ENCODE results near the gene SLC11A2. TPM values are rescaled to one million over a fixed set of nuclear protein-coding genes. Genes with fewer than 3 reads are reported as not detected.

The SLC11A2 gene
- total and polyA plus RNA-seq, 9 of the 15 experiments (the other 6 are each of a cell fraction or from before 2014, with no cell fraction given) = 21.1 to 54.0 (median 32.9) TPM

DNA sequence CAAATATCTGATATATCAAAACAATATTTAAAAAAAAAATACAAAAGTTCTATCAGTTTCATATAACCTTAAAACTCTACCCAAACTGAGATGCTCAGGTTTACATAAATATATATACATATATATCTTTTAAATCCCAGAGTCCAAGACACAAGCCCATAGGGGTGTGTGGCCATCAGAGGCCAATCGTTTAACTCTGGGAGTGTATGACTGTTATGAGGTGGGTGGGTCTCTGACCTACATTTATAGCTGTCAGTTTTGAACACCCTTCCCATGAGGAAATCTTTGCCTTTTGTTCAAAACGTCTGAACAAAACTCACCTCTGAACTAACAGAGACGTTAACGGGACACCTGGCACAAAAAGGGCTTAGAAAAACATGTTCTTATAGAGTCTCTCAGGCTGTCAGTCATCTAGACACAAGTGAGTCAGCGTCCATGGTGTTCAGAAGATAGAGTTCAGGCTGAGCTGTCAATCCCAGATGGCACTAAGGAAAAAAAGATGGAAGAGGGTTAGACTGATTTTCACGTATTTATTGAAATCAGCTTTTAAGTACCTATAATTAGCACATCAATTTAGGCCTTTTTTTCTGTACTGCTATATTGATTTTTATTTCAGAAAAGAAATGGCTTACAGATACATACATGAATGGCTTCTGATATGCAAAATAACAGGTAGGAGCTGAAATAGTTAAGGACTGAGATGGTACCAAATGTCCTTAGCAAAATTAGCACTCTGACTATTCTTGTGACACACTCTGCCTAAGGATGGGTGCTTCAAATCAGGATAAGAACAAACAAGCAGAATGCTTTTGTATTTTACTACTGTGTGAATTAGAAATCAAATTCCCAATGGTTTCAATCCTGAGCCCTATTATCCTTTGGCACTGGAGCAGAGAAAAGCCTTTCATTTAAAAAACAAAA lies 44.6 kb downstream of the SLC11A2 start (continued):
- TF ChIP-seq PRDM10 (IDR thresholded peaks at IDR 0.05; ENCODE audit: partially characterized antibody) (no peak), FOSL1 (tag; conservative IDR thresholded peaks at IDR 0.05) (0 out of 2 replicates have a peak, but pooled peaks have one; percentile 31), CTCF (IDR thresholded peaks at IDR 0.05 in 2 of 3, conservative IDR thresholded peaks at IDR 0.05 in 1 of 3; ENCODE audit: insufficient read depth in 2 of 3, low read depth in 1 of 3, low read length in 3 of 3) (no peak), ZSCAN29 (IDR thresholded peaks at IDR 0.05) (no peak), HDGF (IDR thresholded peaks at IDR 0.05) (no peak), ADNP (tag; IDR thresholded peaks at IDR 0.05) (no peak), ZNF316 (IDR thresholded peaks at IDR 0.05) (no peak), HMGN3 (IDR thresholded peaks at IDR 0.05; ENCODE audit: borderline replicate concordance, extremely low read depth, insufficient read length, low read depth, low read length) (no peak), ELF1 (tag; IDR thresholded peaks at IDR 0.05) (no peak), NFYB (IDR thresholded peaks at IDR 0.05; ENCODE audit: extremely low read depth, insufficient read length) (no peak), NFRKB (IDR thresholded peaks at IDR 0.05; ENCODE audit: low read depth) (no peak), ZNF274 (IDR thresholded peaks at IDR 0.05; ENCODE audit: borderline replicate concordance, low read depth, low read length) (no peak), RBM34 (IDR thresholded peaks at IDR 0.05; ENCODE audit: borderline replicate concordance, insufficient read depth, low read length) (no peak), KLF6 (CRISPR knock-in tag; IDR thresholded peaks at IDR 0.05; ENCODE audit: borderline replicate concordance) (no peak), NFIC (IDR thresholded peaks at IDR 0.05) (no peak)
- TF ChIP-seq, protein P1, sequence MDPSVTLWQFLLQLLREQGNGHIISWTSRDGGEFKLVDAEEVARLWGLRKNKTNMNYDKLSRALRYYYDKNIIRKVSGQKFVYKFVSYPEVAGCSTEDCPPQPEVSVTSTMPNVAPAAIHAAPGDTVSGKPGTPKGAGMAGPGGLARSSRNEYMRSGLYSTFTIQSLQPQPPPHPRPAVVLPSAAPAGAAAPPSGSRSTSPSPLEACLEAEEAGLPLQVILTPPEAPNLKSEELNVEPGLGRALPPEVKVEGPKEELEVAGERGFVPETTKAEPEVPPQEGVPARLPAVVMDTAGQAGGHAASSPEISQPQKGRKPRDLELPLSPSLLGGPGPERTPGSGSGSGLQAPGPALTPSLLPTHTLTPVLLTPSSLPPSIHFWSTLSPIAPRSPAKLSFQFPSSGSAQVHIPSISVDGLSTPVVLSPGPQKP (CRISPR knock-in tag; IDR thresholded peaks at IDR 0.05) = no peak
- TF ChIP-seq, protein P2, sequence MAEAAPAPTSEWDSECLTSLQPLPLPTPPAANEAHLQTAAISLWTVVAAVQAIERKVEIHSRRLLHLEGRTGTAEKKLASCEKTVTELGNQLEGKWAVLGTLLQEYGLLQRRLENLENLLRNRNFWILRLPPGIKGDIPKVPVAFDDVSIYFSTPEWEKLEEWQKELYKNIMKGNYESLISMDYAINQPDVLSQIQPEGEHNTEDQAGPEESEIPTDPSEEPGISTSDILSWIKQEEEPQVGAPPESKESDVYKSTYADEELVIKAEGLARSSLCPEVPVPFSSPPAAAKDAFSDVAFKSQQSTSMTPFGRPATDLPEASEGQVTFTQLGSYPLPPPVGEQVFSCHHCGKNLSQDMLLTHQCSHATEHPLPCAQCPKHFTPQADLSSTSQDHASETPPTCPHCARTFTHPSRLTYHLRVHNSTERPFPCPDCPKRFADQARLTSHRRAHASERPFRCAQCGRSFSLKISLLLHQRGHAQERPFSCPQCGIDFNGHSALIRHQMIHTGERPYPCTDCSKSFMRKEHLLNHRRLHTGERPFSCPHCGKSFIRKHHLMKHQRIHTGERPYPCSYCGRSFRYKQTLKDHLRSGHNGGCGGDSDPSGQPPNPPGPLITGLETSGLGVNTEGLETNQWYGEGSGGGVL (CRISPR knock-in tag; IDR thresholded peaks at IDR 0.05) = no peak
